Inflammatory macrophage (primary cell): ENCODE results near the gene IPO7.

Experiments
- DNase-seq, 2 donors: peaks; one replicate each; pipeline ENCODE4 v3.0.0-alpha.2; 2020 to 2022

Gene IPO7

DNA sequence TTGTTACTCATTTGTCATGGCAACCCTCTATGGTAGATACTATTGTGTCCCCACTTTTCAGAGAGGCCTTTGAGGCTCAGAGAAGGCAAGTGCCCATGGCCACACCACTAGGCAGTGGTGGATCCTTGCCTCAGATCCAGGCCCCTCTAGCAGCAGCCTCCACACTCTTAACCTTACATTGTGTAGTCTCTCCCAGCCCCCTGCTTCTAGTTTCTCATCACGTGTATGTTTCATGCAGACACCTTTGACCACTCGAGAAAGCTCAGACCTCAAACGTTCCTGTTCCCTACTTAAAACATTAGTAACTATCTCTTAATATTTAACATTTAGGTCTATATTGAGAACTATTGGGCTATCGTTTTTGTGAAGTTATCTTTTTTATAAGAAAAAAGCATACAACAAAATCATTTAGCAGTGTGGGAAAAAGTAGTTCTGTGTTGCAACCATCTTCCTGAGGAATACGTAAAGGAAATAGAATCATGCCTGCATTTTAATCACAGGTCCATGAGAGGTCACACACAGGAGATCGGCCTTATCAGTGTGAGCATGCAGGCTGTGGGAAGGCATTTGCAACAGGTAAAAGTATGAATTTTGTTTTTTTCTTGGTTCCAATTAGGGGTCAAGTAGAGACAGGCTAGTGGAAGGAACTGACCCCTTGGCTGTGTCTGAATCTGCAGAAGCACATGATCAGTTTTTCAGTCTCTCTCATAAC lies 111.5 kb downstream of the IPO7 start:
- DNase-seq, result no peak
